HEK293 (cell line): ENCODE data around the gene SBF1.
A peak's percentile ranks its signal among the peaks of the same experiment; 100 is the strongest.

ENCODE experiments used
- CTCF ChIA-PET: fragments of 350-600 bp; formaldehyde crosslinking; extraction: SDS; loops from one replicate; lab custom pipeline; 2021; ENCODE audit warnings: antibody characterized with exemption; lab: Yijun Ruan, JAX
- POLR2A ChIA-PET: fragments of 300-600 bp; formaldehyde crosslinking; extraction: SDS; loops from one replicate; lab custom pipeline; 2020; ENCODE audit warnings: antibody characterized with exemption, inconsistent platforms; lab: Yijun Ruan, JAX
- H3K27ac ChIP-seq: fragments of 200-500 bp; sonication (Bioruptor generic); 2 replicates; pipeline ENCODE4 v1.5.1; 2014; ENCODE audit warnings: low read depth, low read length, control low read depth, inconsistent platforms; ENCODE audit errors: extremely low read depth
- H3K36me3 ChIP-seq, 2 experiments: fragments of 200-500 bp in 1 of 2; sonication (Bioruptor generic) in 1 of 2; 1 replicate in 1 of 2; 2 replicates in 1 of 2; pipeline ENCODE4 v1.5.1; 2014 to 2017; ENCODE audit warnings: inconsistent platforms in 2 of 2, low read length in 2 of 2; ENCODE audit not compliant: control insufficient read depth in 2 of 2, insufficient read depth in 1 of 2
- H3K4me1 ChIP-seq: fragments of 200-500 bp; sonication (Bioruptor generic); 2 replicates; pipeline ENCODE4 v1.5.1; 2014; ENCODE audit warnings: mild to moderate bottlenecking, low read length, inconsistent platforms; ENCODE audit not compliant: control insufficient read depth, insufficient read depth
- H3K4me3 ChIP-seq: 2 replicates; pipeline ENCODE4 v1.5.1; 2011; ENCODE audit warnings: low read depth, mild to moderate bottlenecking, control low read depth, low read length, moderate library complexity
- H3K9me3 ChIP-seq: fragments of 200-500 bp; sonication (Bioruptor generic); 2 replicates; pipeline ENCODE4 v1.5.1; 2014; ENCODE audit warnings: low read depth, low read length, inconsistent platforms; ENCODE audit not compliant: control insufficient read depth, insufficient read depth
- GLIS1 ChIP-seq: fragments of 450-650 bp; formaldehyde crosslinking; IDR thresholded peaks from 2 replicates; pipeline ENCODE4 v1.5.1; 2016; ENCODE audit warnings: missing biosample characterization, missing genetic modification characterization
- HOXC10 ChIP-seq: sonication (generic); formaldehyde crosslinking; IDR thresholded peaks from 2 replicates; pipeline ENCODE4 v1.8.1; 2023; ENCODE audit warnings: mild to moderate bottlenecking, missing genetic modification reagents
- KLF8 ChIP-seq: fragments of 450-650 bp; formaldehyde crosslinking; IDR thresholded peaks from 2 replicates; pipeline ENCODE4 v1.5.1; 2016; ENCODE audit warnings: missing biosample characterization, missing genetic modification characterization
- OSR2 ChIP-seq: fragments of 450-650 bp; formaldehyde crosslinking; IDR thresholded peaks from 2 replicates; pipeline ENCODE4 v1.5.1; 2016; ENCODE audit warnings: missing biosample characterization, missing genetic modification characterization
- PRDM10 ChIP-seq: fragments of 450-650 bp; formaldehyde crosslinking; IDR thresholded peaks from 2 replicates; pipeline ENCODE4 v1.5.1; 2016; ENCODE audit warnings: missing biosample characterization, missing genetic modification characterization
- SP2 ChIP-seq: fragments of 450-650 bp; formaldehyde crosslinking; IDR thresholded peaks from 2 replicates; pipeline ENCODE4 v1.5.1; 2016; ENCODE audit warnings: missing biosample characterization, missing genetic modification characterization
- ZBTB17 ChIP-seq: fragments of 450-650 bp; formaldehyde crosslinking; IDR thresholded peaks from 2 replicates; pipeline ENCODE4 v1.5.1; 2016; ENCODE audit warnings: missing biosample characterization, missing genetic modification characterization
- ZBTB20 ChIP-seq: fragments of 450-650 bp; formaldehyde crosslinking; IDR thresholded peaks from 2 replicates; pipeline ENCODE4 v1.5.1; 2016; ENCODE audit warnings: missing biosample characterization, missing genetic modification characterization
- ZBTB48 ChIP-seq: fragments of 450-650 bp; formaldehyde crosslinking; IDR thresholded peaks from 2 replicates; pipeline ENCODE4 v1.5.1; 2016; ENCODE audit warnings: missing biosample characterization, missing genetic modification characterization
- ZBTB8A ChIP-seq: fragments of 450-650 bp; formaldehyde crosslinking; IDR thresholded peaks from 2 replicates; pipeline ENCODE4 v1.5.1; 2016; ENCODE audit warnings: missing biosample characterization, missing genetic modification characterization
- ZIC2 ChIP-seq: fragments of 450-650 bp; formaldehyde crosslinking; IDR thresholded peaks from 2 replicates; pipeline ENCODE4 v1.5.1; 2016; ENCODE audit warnings: missing biosample characterization, missing genetic modification characterization
- ZNF280C ChIP-seq: fragments of 450-650 bp; formaldehyde crosslinking; IDR thresholded peaks from 2 replicates; pipeline ENCODE4 v1.5.1; 2016; ENCODE audit warnings: missing biosample characterization, missing genetic modification characterization
- ZNF335 ChIP-seq: fragments of 450-650 bp; formaldehyde crosslinking; conservative IDR thresholded peaks from 2 replicates; pipeline ENCODE4 v1.5.1; 2016; ENCODE audit warnings: missing biosample characterization, missing genetic modification characterization
- ZNF433 ChIP-seq: fragments of 450-650 bp; formaldehyde crosslinking; IDR thresholded peaks from 2 replicates; pipeline ENCODE4 v1.5.1; 2016; ENCODE audit warnings: missing biosample characterization, missing genetic modification characterization, low read depth
- ZNF521 ChIP-seq: fragments of 450-650 bp; formaldehyde crosslinking; IDR thresholded peaks from 2 replicates; pipeline ENCODE4 v1.5.1; 2017; ENCODE audit warnings: missing biosample characterization, mild to moderate bottlenecking, missing genetic modification characterization
- ZNF544 ChIP-seq: fragments of 450-650 bp; formaldehyde crosslinking; IDR thresholded peaks from 2 replicates; pipeline ENCODE4 v1.5.0; 2017; ENCODE audit warnings: missing biosample characterization, missing genetic modification characterization
- ZNF561 ChIP-seq: fragments of 450-650 bp; IDR thresholded peaks from 2 replicates; pipeline ENCODE4 v1.5.1; 2018; ENCODE audit warnings: missing biosample characterization, missing genetic modification characterization, borderline replicate concordance
- ZNF626 ChIP-seq: fragments of 450-650 bp; sonication (Bioruptor Pico); formaldehyde crosslinking; IDR thresholded peaks from 2 replicates; pipeline ENCODE4 v1.5.1; 2018; ENCODE audit warnings: missing biosample characterization, missing genetic modification characterization, inconsistent platforms
- ZNF645 ChIP-seq: fragments of 450-650 bp; formaldehyde crosslinking; IDR thresholded peaks from 2 replicates; pipeline ENCODE4; 2016; ENCODE audit warnings: missing biosample characterization, missing genetic modification characterization

SBF1 gene

GRCh38 chr22:50481045-50481439, 6.2 kb upstream of the SBF1 start (continued):
- no peak for TF ChIP-seq ZNF280C
- TF ChIP-seq ZNF544 (tag by site-specific recombination): no peak
- TF ChIP-seq ZNF433 (tag by site-specific recombination): no peak
- no peak for TF ChIP-seq HOXC10

- H3K4me3 ChIP-seq: no peak overlapping the region
- POLR2A ChIA-PET: interaction anchor here (0.5 to 1.1 kb wide), 3 partner anchors 9 to 113 kb away, joined by 3 to 5 read pairs (median 4); no protein-coding TSS in a partner anchor
- peaks cover 4% of the 10 kb centered on the region; the same call in 1 of the 2 replicates for H3K4me1 ChIP-seq
- CTCF ChIA-PET: interaction anchor here (0.7 to 2.4 kb wide), 3 partner anchors 18 to 203 kb away, joined by 3 to 12 read pairs (median 4); partner anchors contain the start of gene SCO2
- no peak overlapping the region for H3K27ac ChIP-seq
- no peaks in the 10 kb centered on the region for H3K36me3 ChIP-seq
- no peak for TF ChIP-seq ZNF645 (tag by site-specific recombination)
- no peak for TF ChIP-seq GLIS1 (tag by site-specific recombination)
- no peak for TF ChIP-seq ZNF521 (tag by site-specific recombination)
- TF ChIP-seq ZIC2 (tag by site-specific recombination): peak; percentile 67
- no peaks in the 10 kb centered on the region for H3K9me3 ChIP-seq
Observed at GRCh38 chr22:50479721-50480120, 4.9 kb upstream of the SBF1 start.

- CTCF ChIA-PET: interaction anchor here (2.4 kb wide), 1 partner anchor 20 kb away, joined by 12 read pairs; no protein-coding TSS in a partner anchor
Observed at GRCh38 chr22:50477923-50478322, 3.1 kb upstream of the SBF1 start.

GRCh38 chr22:50476868-50477267, 2.0 kb upstream of the SBF1 start:
- peak overlapping the region; percentile 25 for H3K27ac ChIP-seq
- CTCF ChIA-PET: interaction anchor here (0.6 kb wide), 1 partner anchor 25 kb away, joined by 4 read pairs; no protein-coding TSS in a partner anchor
- POLR2A ChIA-PET: interaction anchor here (1.3 to 1.5 kb wide), 2 partner anchors 31 to 49 kb away, joined by 3 to 5 read pairs; partner anchors contain the start of genes LMF2, NCAPH2 and SCO2

More at GRCh38 chr22:50477923-50478322, 3.1 kb upstream of the SBF1 start:
- no peaks in the 10 kb centered on the region for H3K9me3 ChIP-seq
- H3K4me3 ChIP-seq: no peak overlapping the region
- H3K36me3 ChIP-seq: peaks cover 2 to 8% of the 10 kb centered on the region in 2 experiments; a peak in 2 of 3 replicates
- no peak overlapping the region for H3K27ac ChIP-seq
- TF ChIP-seq SP2 (tag by site-specific recombination) (0 out of 2 replicates have a peak, but pooled peaks have one; percentile 9), OSR2 (no peak), ZNF335 (tag by site-specific recombination) (0 out of 2 replicates have a peak, but pooled peaks have one; percentile 22)
- H3K4me1 ChIP-seq: peaks cover 11% of the 10 kb centered on the region
- POLR2A ChIA-PET: no interaction called here

More at GRCh38 chr22:50476868-50477267, 2.0 kb upstream of the SBF1 start:
- TF ChIP-seq ZBTB8A (tag by site-specific recombination) (0 out of 2 replicates have a peak, but pooled peaks have one; percentile 13), ZBTB20 (tag by site-specific recombination) (peak; percentile 57), ZNF626 (tag by site-specific recombination) (no peak), ZBTB17 (tag by site-specific recombination) (peak; percentile 46), ZNF561 (no peak), KLF8 (tag by site-specific recombination) (no peak), ZBTB48 (tag by site-specific recombination) (peak; percentile 92), PRDM10 (tag by site-specific recombination) (peak; percentile 87)
- TF ChIP-seq, all 188 proteins: peak for 5
- H3K9me3 ChIP-seq: no peaks in the 10 kb centered on the region
- no peak overlapping the region for H3K4me3 ChIP-seq
- peaks cover 4 to 19% of the 10 kb centered on the region in 2 experiments; a peak in 2 of 3 replicates for H3K36me3 ChIP-seq
- peaks cover 11% of the 10 kb centered on the region for H3K4me1 ChIP-seq
